WTC11 (cell line): ENCODE results near the gene LIG3. TPM values are rescaled to one million over a fixed set of nuclear protein-coding genes. Genes with fewer than 3 reads are reported as not detected.

Source experiments
- ATAC-seq: fragments of 200-7000 bp; cut with Tn5 transposase; 2 replicates; pipeline ENCODE4 v1.10.0; 2021; ENCODE audit warnings: mild to moderate bottlenecking, moderate library complexity
- CTCF ChIA-PET: fragments of 300-600 bp; sonication (Branson Sonifier 250); formaldehyde crosslinking; loops from one replicate; lab custom pipeline; 2021; ENCODE audit warnings: antibody characterized with exemption; lab: Charles Lee
- POLR2A ChIA-PET: fragments of 350-600 bp; sonication (Branson Sonifier 250); formaldehyde crosslinking; loops from one replicate; lab custom pipeline; 2021; ENCODE audit warnings: antibody characterized with exemption; lab: Charles Lee
- DNase-seq: peaks from one replicate; pipeline ENCODE4 v3.0.0; 2021; ENCODE audit warnings: low spot score
- H3K27ac Mint-ChIP-seq: 2 replicates; pipeline ENCODE4 v1.8.0; 2021; ENCODE audit warnings: mixed read lengths
- H3K27me3 Mint-ChIP-seq: 2 replicates; pipeline ENCODE4 v1.8.0; 2021; ENCODE audit warnings: low read depth, mild to moderate bottlenecking, moderate library complexity, mixed read lengths
- H3K36me3 Mint-ChIP-seq: 2 replicates; pipeline ENCODE4 v1.8.0; 2021; ENCODE audit warnings: mixed read lengths
- H3K4me1 Mint-ChIP-seq: 2 replicates; pipeline ENCODE4 v1.8.0; 2022; ENCODE audit warnings: mixed read lengths
- H3K4me3 Mint-ChIP-seq: 2 replicates; pipeline ENCODE4 v1.8.0; 2021; ENCODE audit warnings: mild to moderate bottlenecking, moderate library complexity, mixed read lengths
- H3K9me3 Mint-ChIP-seq: 2 replicates; pipeline ENCODE4 v1.8.0; 2021; ENCODE audit warnings: mixed read lengths
- AFF4 ChIP-seq: sonication (generic); formaldehyde crosslinking; IDR thresholded peaks from 2 replicates; pipeline ENCODE4 v1.8.1; 2023; ENCODE audit warnings: mild to moderate bottlenecking, missing genetic modification reagents, borderline replicate concordance
- E2F1 ChIP-seq: sonication (generic); formaldehyde crosslinking; IDR thresholded peaks from 2 replicates; pipeline ENCODE4 v1.8.0; 2022; ENCODE audit warnings: mild to moderate bottlenecking, missing genetic modification reagents
- E2F4 ChIP-seq: sonication (generic); formaldehyde crosslinking; IDR thresholded peaks from 2 replicates; pipeline ENCODE4 v1.8.1; 2022; ENCODE audit warnings: low read depth, mild to moderate bottlenecking, moderate library complexity, missing genetic modification reagents, borderline replicate concordance
- GABPB1 ChIP-seq: sonication (generic); formaldehyde crosslinking; IDR thresholded peaks from 2 replicates; pipeline ENCODE4 v1.8.1; 2023; ENCODE audit warnings: mild to moderate bottlenecking, missing genetic modification reagents
- HMGXB4 ChIP-seq: sonication (generic); formaldehyde crosslinking; IDR thresholded peaks from 2 replicates; pipeline ENCODE4 v1.8.1; 2023; ENCODE audit warnings: mild to moderate bottlenecking, moderate library complexity, missing genetic modification reagents
- KAT7 ChIP-seq: sonication (generic); formaldehyde crosslinking; IDR thresholded peaks from 2 replicates; pipeline ENCODE4 v1.8.1; 2023; ENCODE audit warnings: missing genetic modification reagents, mild to moderate bottlenecking, borderline replicate concordance
- MLX ChIP-seq: sonication (generic); formaldehyde crosslinking; IDR thresholded peaks from 2 replicates; pipeline ENCODE4 v1.8.1; 2023; ENCODE audit warnings: mild to moderate bottlenecking, missing genetic modification reagents, moderate library complexity
- MXD4 ChIP-seq: fragments of 250-450 bp; sonication (Bioruptor Pico); IDR thresholded peaks from 2 replicates; pipeline ENCODE4 v1.8.0; 2021; ENCODE audit warnings: mild to moderate bottlenecking, moderate library complexity, borderline replicate concordance
- NFATC4 ChIP-seq: fragments of 250-450 bp; sonication (Bioruptor Pico); IDR thresholded peaks from 2 replicates; pipeline ENCODE4 v1.9.0; 2021; ENCODE audit warnings: mild to moderate bottlenecking
- NFE2L1 ChIP-seq: sonication (generic); formaldehyde crosslinking; IDR thresholded peaks from 2 replicates; pipeline ENCODE4 v1.8.1; 2023; ENCODE audit warnings: missing genetic modification reagents
- PRDM15 ChIP-seq: sonication (generic); formaldehyde crosslinking; IDR thresholded peaks from 2 replicates; pipeline ENCODE4 v1.8.0; 2022; ENCODE audit warnings: missing genetic modification reagents
- SMAD3 ChIP-seq: sonication (generic); formaldehyde crosslinking; IDR thresholded peaks from 2 replicates; pipeline ENCODE4 v1.8.0; 2022; ENCODE audit warnings: missing genetic modification reagents, mild to moderate bottlenecking, borderline replicate concordance
- SOX15 ChIP-seq: fragments of 250-450 bp; sonication (Bioruptor Pico); IDR thresholded peaks from 2 replicates; pipeline ENCODE4 v1.9.0; 2021; ENCODE audit warnings: mild to moderate bottlenecking
- TCF7 ChIP-seq: sonication (generic); formaldehyde crosslinking; IDR thresholded peaks from 2 replicates; pipeline ENCODE4 v1.8.0; 2022; ENCODE audit warnings: mild to moderate bottlenecking, low read depth, missing genetic modification reagents, moderate library complexity
- ZBTB43 ChIP-seq: sonication (generic); formaldehyde crosslinking; IDR thresholded peaks from 2 replicates; pipeline ENCODE4 v1.8.1; 2023; ENCODE audit warnings: mild to moderate bottlenecking, missing genetic modification reagents
- ZNF317 ChIP-seq: sonication (generic); formaldehyde crosslinking; IDR thresholded peaks from 2 replicates; pipeline ENCODE4 v1.8.1; 2023; ENCODE audit warnings: low read depth, mild to moderate bottlenecking, moderate library complexity, missing genetic modification reagents, borderline replicate concordance
- ZNF425 ChIP-seq: fragments of 250-450 bp; sonication (Bioruptor Pico); conservative IDR thresholded peaks from 2 replicates; pipeline ENCODE4 v1.9.0; 2021; ENCODE audit warnings: mild to moderate bottlenecking
- ZNF512 ChIP-seq: sonication (generic); formaldehyde crosslinking; IDR thresholded peaks from 2 replicates; pipeline ENCODE4 v1.8.1; 2022; ENCODE audit warnings: missing genetic modification reagents, borderline replicate concordance
- total RNA-seq: library from RNA; stranded (reverse); gene quantifications from 3 replicates; pipeline ENCODE4 v1.2.3, GENCODE V29; 2021

Gene LIG3
- total RNA-seq, 1 experiment from 2014 or later, result 92.3 TPM

GRCh38 chr17:35052241-35052610 lies 71.9 kb downstream of the LIG3 start:
- Mint-ChIP-seq H3K27ac (no peak overlapping the region), H3K4me3 (no peak overlapping the region), H3K27me3 (no peaks in the 10 kb centered on the region), H3K9me3 (no peaks in the 10 kb centered on the region), H3K4me1 (peaks cover 32% of the 10 kb centered on the region)
- POLR2A ChIA-PET, result no interaction called here
- DNase-seq (no peak), ATAC-seq (no peak)
- TF ChIP-seq MXD4 (CRISPR knock-in tag) (no peak), SMAD3 (CRISPR knock-in tag) (no peak), NFATC4 (CRISPR knock-in tag) (no peak), TCF7 (CRISPR knock-in tag) (no peak), ZNF425 (CRISPR knock-in tag) (no peak), MLX (CRISPR knock-in tag) (no peak), ZNF317 (CRISPR knock-in tag) (no peak), GABPB1 (CRISPR knock-in tag) (no peak), NFE2L1 (CRISPR knock-in tag) (no peak), AFF4 (CRISPR knock-in tag) (no peak), KAT7 (no peak), PRDM15 (CRISPR knock-in tag) (no peak), ZNF512 (no peak), E2F4 (CRISPR knock-in tag) (no peak), E2F1 (CRISPR knock-in tag) (no peak), ZBTB43 (no peak), SOX15 (CRISPR knock-in tag) (no peak), HMGXB4 (CRISPR knock-in tag) (no peak)
- TF ChIP-seq, all 79 proteins: peak for 0
- CTCF ChIA-PET, result no interaction called here
- H3K36me3 Mint-ChIP-seq, result no peaks in the 10 kb centered on the region
